PFSK-1 (cell line): Measurements from ENCODE around the gene HTR1A.

ENCODE experiments used
- FOXP2 ChIP-seq: optimal IDR thresholded peaks from 2 replicates; pipeline ENCODE3; 2011; ENCODE audit warnings: borderline replicate concordance, control low read depth, inconsistent platforms; ENCODE audit not compliant: insufficient read depth; ENCODE audit errors: extremely low read length, extremely low read depth
- POLR2AphosphoS5 ChIP-seq: IDR thresholded peaks from 2 replicates; pipeline ENCODE4 v1.6.1; 2012; ENCODE audit warnings: low read depth, mild to moderate bottlenecking, control low read depth, low read length, moderate library complexity
- REST ChIP-seq, 2 experiments: IDR thresholded peaks; 2 replicates each; pipeline versions ENCODE4 v1.6.1 to v1.8.0; 2011 to 2012; ENCODE audit warnings: low read depth in 2 of 2, low read length in 2 of 2, control low read depth in 1 of 2, inconsistent platforms in 1 of 2, mild to moderate bottlenecking in 1 of 2, moderate library complexity in 1 of 2; ENCODE audit not compliant: insufficient read depth in 1 of 2
- SIN3A ChIP-seq: IDR thresholded peaks from 2 replicates; pipeline ENCODE4 v1.6.1; 2012; ENCODE audit warnings: mild to moderate bottlenecking, low read length, moderate library complexity, borderline replicate concordance; ENCODE audit not compliant: insufficient read depth
- TAF1 ChIP-seq: IDR thresholded peaks from 2 replicates; pipeline ENCODE4 v1.6.1; 2012; ENCODE audit warnings: low read length, control low read depth, borderline replicate concordance; ENCODE audit not compliant: insufficient read depth

Gene HTR1A

DNA sequence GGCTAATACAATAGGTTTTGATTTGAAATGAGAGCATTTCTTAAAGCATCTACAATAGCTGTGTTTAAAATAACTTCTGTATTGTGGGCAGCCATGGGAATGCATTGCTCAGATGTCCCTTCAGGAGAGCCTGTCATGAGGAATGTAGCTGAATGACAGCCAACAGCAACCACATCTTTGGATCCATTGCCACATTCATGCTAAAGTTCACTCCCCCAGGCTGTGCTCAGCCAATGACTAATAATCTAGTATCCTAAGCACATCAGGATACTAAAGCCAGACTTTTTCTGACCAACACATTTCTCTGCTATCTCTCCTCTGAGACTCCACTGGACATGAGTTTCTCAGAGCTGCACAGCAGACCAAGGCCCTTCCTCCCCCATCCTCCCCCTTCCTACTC lies 45.5 kb downstream of the HTR1A start:
- TF ChIP-seq SIN3A (no peak), POLR2AphosphoS5 (no peak), FOXP2 (no peak), REST (IDR thresholded peaks at IDR 0.05; ENCODE audit: insufficient read depth in 1 of 2, low read depth in 2 of 2, low read length in 2 of 2) (no peak), TAF1 (no peak)

DNA sequence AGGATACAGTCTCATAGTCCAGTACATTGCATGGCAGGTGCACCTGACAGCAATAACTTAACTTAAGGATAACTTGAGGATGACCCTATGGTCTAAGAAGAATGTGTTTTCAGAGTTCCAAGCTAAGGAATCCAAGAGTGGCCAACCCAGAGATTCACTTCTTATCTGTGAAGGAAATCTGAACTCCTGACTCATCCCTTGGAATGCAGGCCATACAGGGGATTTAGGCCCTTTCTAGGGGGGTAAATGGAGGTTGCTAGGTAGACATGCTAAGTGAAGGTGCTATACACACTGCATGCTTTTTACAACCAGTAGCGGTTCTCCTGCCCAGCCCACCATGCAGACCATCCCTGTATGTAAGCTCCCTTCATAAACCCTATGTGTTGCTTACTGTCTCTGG lies 50.4 kb downstream of the HTR1A start:
- TF ChIP-seq TAF1 (no peak), SIN3A (no peak), REST (IDR thresholded peaks at IDR 0.05; ENCODE audit: insufficient read depth in 1 of 2, low read depth in 2 of 2, low read length in 2 of 2) (no peak), POLR2AphosphoS5 (no peak), FOXP2 (no peak)
